Measurements from ENCODE around the gene DPP7. TPM values are rescaled to one million over a fixed set of nuclear protein-coding genes. Genes with fewer than 3 reads are reported as not detected.

Gene DPP7
- total and polyA plus RNA-seq, 2 of the 4 experiments (the other 2 are of a cell fraction): 14.9 to 76.4 TPM

GRCh38 chr9:137099231-137099630 is 15.3 kb downstream of the DPP7 start:
- H4K8ac ChIP-seq (ENCODE audit: low read depth in 2 of 2, low read length in 2 of 2): no peak overlapping the region
- ATAC-seq (ENCODE audit: low read depth) (no peak), DNase-seq (no peak)
- H3K9me1 ChIP-seq (ENCODE audit: insufficient read depth, low read length): peaks cover 2% of the 10 kb centered on the region; the same call in 1 of the 2 replicates
- H2BK120ac ChIP-seq (ENCODE audit: low read depth, low read length): no peak overlapping the region
- H2AK5ac ChIP-seq (ENCODE audit: low read depth, low read length): no peak overlapping the region
- H2BK15ac ChIP-seq (ENCODE audit: low read depth, low read length): no peak overlapping the region
- TF ChIP-seq BHLHE40 (IDR thresholded peaks at IDR 0.05; ENCODE audit: low read depth, low read length) (no peak), RAD21 (IDR thresholded peaks at IDR 0.05; ENCODE audit: low read length) (no peak), CEBPB (IDR thresholded peaks at IDR 0.05; ENCODE audit: low read depth, low read length) (no peak), MAZ (IDR thresholded peaks at IDR 0.05; ENCODE audit: borderline replicate concordance, low read depth, low read length) (no peak), CTCF (conservative IDR thresholded peaks at IDR 0.05; ENCODE audit: low read depth, low read length) (no peak), SMC3 (IDR thresholded peaks at IDR 0.05; ENCODE audit: low read depth, low read length) (no peak), FOS (IDR thresholded peaks at IDR 0.05; ENCODE audit: low read depth, low read length) (no peak), CHD1 (IDR thresholded peaks at IDR 0.05; ENCODE audit: low read depth, low read length) (no peak), MXI1 (IDR thresholded peaks at IDR 0.05; ENCODE audit: borderline replicate concordance, low read depth, low read length) (no peak), RCOR1 (IDR thresholded peaks at IDR 0.05; ENCODE audit: insufficient replicate concordance, low read length) (no peak), POLR2A (IDR thresholded peaks at IDR 0.05; ENCODE audit: low read depth, low read length) (no peak), ELK1 (IDR thresholded peaks at IDR 0.05; ENCODE audit: borderline replicate concordance, low read depth, low read length) (no peak)
- no peak overlapping the region for H3K27ac ChIP-seq (ENCODE audit: insufficient read depth, low read length)
- H4K20me1 ChIP-seq (ENCODE audit: insufficient read depth, low read length): peaks cover 5% of the 10 kb centered on the region
- intact Hi-C loops (cut with micrococcal nuclease) (no loop called here), in situ Hi-C loops (cut with MboI; ENCODE audit: low sequenced_read_pairs) (no loop called here), dilution Hi-C loops (cut with HindIII; ENCODE audit: low sequenced_read_pairs, unreplicated experiment) (no loop called here)
- BruUV-seq (replicated peaks): no TSS peak
- H3K9ac ChIP-seq (ENCODE audit: low read depth, low read length): no peak overlapping the region
- H3K23ac ChIP-seq (ENCODE audit: low read depth, low read length): no peak overlapping the region
- peaks cover 0 to 23% of the 10 kb centered on the region in 2 experiments; a peak in 3 of 4 replicates for H3K79me1 ChIP-seq (ENCODE audit: low read depth in 1 of 2, low read length in 2 of 2)
- H2AFZ ChIP-seq (replicated peaks; ENCODE audit: low read length, poor library complexity): no peak overlapping the region
- no peak overlapping the region for H2BK20ac ChIP-seq (ENCODE audit: low read depth, low read length)
- H3K56ac ChIP-seq (ENCODE audit: extremely low read depth, insufficient read depth, low read length): no peak overlapping the region
- H4K5ac ChIP-seq (ENCODE audit: low read depth, low read length): no peak overlapping the region
- no peaks in the 10 kb centered on the region; the same call in 1 of the 2 replicates for H3K9me3 ChIP-seq (ENCODE audit: control insufficient read depth, insufficient read depth, low read length)
- no peaks in the 10 kb centered on the region for H3K27me3 ChIP-seq (ENCODE audit: control insufficient read depth, insufficient read depth, low read length)
- H3K18ac ChIP-seq (ENCODE audit: low read depth, low read length): no peak overlapping the region
- no peak overlapping the region for H3K4me2 ChIP-seq (ENCODE audit: low read depth, low read length)
- no peak overlapping the region for H3K4me3 ChIP-seq (ENCODE audit: insufficient read depth, low read depth, low read length)
- H2BK5ac ChIP-seq (ENCODE audit: low read depth, low read length, poor library complexity, severe bottlenecking): no peak overlapping the region
- H3K14ac ChIP-seq (replicated peaks; ENCODE audit: low read depth, low read length): no peak overlapping the region
- H3K4me1 ChIP-seq (ENCODE audit: control insufficient read depth, insufficient read depth, low read length): no peaks in the 10 kb centered on the region
- peaks cover 68% of the 10 kb centered on the region for H3K36me3 ChIP-seq (ENCODE audit: control insufficient read depth, insufficient read depth, low read length)
- ChIA-PET POLR2A (ENCODE audit: unreplicated experiment) (no interaction called here), CTCF (no interaction called here)
- H4K91ac ChIP-seq (ENCODE audit: insufficient read depth, low read depth, low read length): no peak overlapping the region
- 97% methylated on average over 9 of the region's 14 CpGs; no CpG with 5 or more reads in 1 of the 2 experiments for WGBS, 2 experiments (ENCODE audit: extremely low coverage in 2 of 2, insufficient read length in 1 of 2)
- no peak overlapping the region for H3K4ac ChIP-seq (ENCODE audit: low read depth, low read length)
- H2AK9ac ChIP-seq (replicated peaks; ENCODE audit: low read depth, low read length, poor library complexity): peak overlapping the region; percentile 57

All from IMR-90 (cell line).